SU-DHL-6 (cell line): ENCODE results near the gene HRNR.
A peak's percentile ranks its signal among the peaks of the same experiment; 100 is the strongest.

Source experiments
- H2AFZ ChIP-seq: fragments of 200-600 bp; sonication (generic); 2 replicates; pipeline ENCODE4 v1.6.1; 2014; ENCODE audit warnings: low read depth, mild to moderate bottlenecking, moderate library complexity, mixed read lengths, antibody characterized with exemption, low read length; ENCODE audit not compliant: severe bottlenecking
- H3F3A ChIP-seq: fragments of 200-600 bp; shearing (Covaris generic); 2 replicates; pipeline ENCODE4 v1.6.0; 2016; ENCODE audit warnings: antibody characterized with exemption, mild to moderate bottlenecking; ENCODE audit not compliant: insufficient read depth
- H3K27ac ChIP-seq: fragments of 200-600 bp; sonication (generic); 2 replicates; pipeline ENCODE4 v1.5.1; 2016; ENCODE audit warnings: low read depth, mild to moderate bottlenecking, low read length, moderate library complexity, mixed read lengths
- H3K27me3 ChIP-seq: fragments of 200-600 bp; sonication (generic), shearing (Covaris generic); 2 replicates; pipeline ENCODE4 v1.6.0; 2014; ENCODE audit warnings: mild to moderate bottlenecking, low read length
- H3K36me3 ChIP-seq: fragments of 200-600 bp; sonication (generic); 2 replicates; pipeline ENCODE4 v1.6.1; 2014; ENCODE audit warnings: mild to moderate bottlenecking, low read length, mixed read lengths
- H3K4me2 ChIP-seq: fragments of 300-600, 200-600 bp; shearing (Covaris generic), sonication (generic); 2 replicates; pipeline ENCODE4 v1.6.0; 2014; ENCODE audit warnings: low read length, low read depth, mild to moderate bottlenecking; ENCODE audit not compliant: poor library complexity, severe bottlenecking
- H3K4me3 ChIP-seq: fragments of 200-600 bp; sonication (generic); 2 replicates; pipeline ENCODE4 v1.5.1; 2014; ENCODE audit warnings: antibody characterized with exemption, low read length, mild to moderate bottlenecking, mixed read lengths; ENCODE audit not compliant: insufficient read depth, poor library complexity, severe bottlenecking
- H3K79me2 ChIP-seq: fragments of 200-600 bp; sonication (generic); 2 replicates; pipeline ENCODE4 v1.6.1; 2014; ENCODE audit warnings: mild to moderate bottlenecking, low read length, moderate library complexity; ENCODE audit not compliant: insufficient read depth
- H3K9ac ChIP-seq: fragments of 200-600 bp; sonication (generic); 2 replicates; pipeline ENCODE4 v1.7.0; 2014; ENCODE audit warnings: mild to moderate bottlenecking, low read length
- H3K9me2 ChIP-seq: fragments of 200-600 bp; sonication (generic); replicated peaks from 2 replicates; pipeline ENCODE4 v1.6.1; 2014; ENCODE audit warnings: low read length; ENCODE audit not compliant: insufficient read depth
- H3K9me3 ChIP-seq: fragments of 200-600 bp; sonication (generic); 2 replicates; pipeline ENCODE4 v1.6.1; 2014; ENCODE audit warnings: low read length, mixed read lengths; ENCODE audit not compliant: insufficient read depth
- H4K20me1 ChIP-seq: fragments of 200-600 bp; sonication (generic); 2 replicates; pipeline ENCODE4 v1.6.1; 2014; ENCODE audit warnings: low read depth, mild to moderate bottlenecking, antibody characterized with exemption, low read length, moderate library complexity, mixed read lengths
- CTCF ChIP-seq: fragments of 200-600 bp; sonication (generic); IDR thresholded peaks from one replicate; pipeline ENCODE4 v1.5.1; 2017; ENCODE audit warnings: antibody characterized with exemption, mild to moderate bottlenecking, low read length, moderate library complexity; ENCODE audit not compliant: insufficient read depth, poor library complexity, severe bottlenecking
- EZH2phosphoT487 ChIP-seq: fragments of 200-600 bp; sonication (generic), shearing (Covaris generic); conservative IDR thresholded peaks from 2 replicates; pipeline ENCODE4 v1.6.1; 2018; ENCODE audit warnings: mild to moderate bottlenecking, antibody characterized with exemption, low read length, moderate library complexity, mixed read lengths

Gene HRNR

GRCh38 chr1:152182431-152182830, 41.6 kb downstream of the HRNR start:
- Histone ChIP-seq H3K27ac (no peak overlapping the region), H3K36me3 (no peaks in the 10 kb centered on the region), H3K9me3 (no peaks in the 10 kb centered on the region), H3K9me2 (no peaks in the 10 kb centered on the region), H3K4me2 (no peak overlapping the region), H3K4me3 (no peak overlapping the region), H3F3A (no peaks in the 10 kb centered on the region), H3K27me3 (no peaks in the 10 kb centered on the region), H3K9ac (no peak overlapping the region), H2AFZ (no peak overlapping the region), H3K79me2 (no peaks in the 10 kb centered on the region), H4K20me1 (no peaks in the 10 kb centered on the region)
- TF ChIP-seq CTCF (peak; percentile 17), EZH2phosphoT487 (no peak)

- no peak overlapping the region for H3K9ac ChIP-seq
- H3K27ac ChIP-seq, result no peak overlapping the region
- H3K4me2 ChIP-seq, result no peak overlapping the region
- H2AFZ ChIP-seq, result no peak overlapping the region
- no peaks in the 10 kb centered on the region for H3K9me2 ChIP-seq
- TF ChIP-seq EZH2phosphoT487 (no peak), CTCF (no peak)
- no peaks in the 10 kb centered on the region for H3K9me3 ChIP-seq
- H3K79me2 ChIP-seq, result no peaks in the 10 kb centered on the region
- H3K27me3 ChIP-seq, result no peaks in the 10 kb centered on the region
- H3K4me3 ChIP-seq, result no peak overlapping the region
- no peaks in the 10 kb centered on the region for H4K20me1 ChIP-seq
- H3F3A ChIP-seq, result no peaks in the 10 kb centered on the region
- H3K36me3 ChIP-seq, result no peaks in the 10 kb centered on the region
Observed at GRCh38 chr1:152179566-152179965, 44.4 kb downstream of the HRNR start.

- no peaks in the 10 kb centered on the region for H3F3A ChIP-seq
- H2AFZ ChIP-seq, result no peak overlapping the region
- H3K4me3 ChIP-seq, result no peak overlapping the region
- H3K4me2 ChIP-seq, result no peak overlapping the region
- TF ChIP-seq CTCF (no peak), EZH2phosphoT487 (no peak)
- no peaks in the 10 kb centered on the region for H3K27me3 ChIP-seq
- H3K79me2 ChIP-seq, result no peaks in the 10 kb centered on the region
- no peaks in the 10 kb centered on the region for H3K36me3 ChIP-seq
- H4K20me1 ChIP-seq, result no peaks in the 10 kb centered on the region
- H3K9me3 ChIP-seq, result no peaks in the 10 kb centered on the region
- no peak overlapping the region for H3K27ac ChIP-seq
- no peak overlapping the region for H3K9ac ChIP-seq
- no peaks in the 10 kb centered on the region for H3K9me2 ChIP-seq
Observed at GRCh38 chr1:152170287-152170905, 53.6 kb downstream of the HRNR start.
